ENCODE data around the gene SIAH1.

DNA sequence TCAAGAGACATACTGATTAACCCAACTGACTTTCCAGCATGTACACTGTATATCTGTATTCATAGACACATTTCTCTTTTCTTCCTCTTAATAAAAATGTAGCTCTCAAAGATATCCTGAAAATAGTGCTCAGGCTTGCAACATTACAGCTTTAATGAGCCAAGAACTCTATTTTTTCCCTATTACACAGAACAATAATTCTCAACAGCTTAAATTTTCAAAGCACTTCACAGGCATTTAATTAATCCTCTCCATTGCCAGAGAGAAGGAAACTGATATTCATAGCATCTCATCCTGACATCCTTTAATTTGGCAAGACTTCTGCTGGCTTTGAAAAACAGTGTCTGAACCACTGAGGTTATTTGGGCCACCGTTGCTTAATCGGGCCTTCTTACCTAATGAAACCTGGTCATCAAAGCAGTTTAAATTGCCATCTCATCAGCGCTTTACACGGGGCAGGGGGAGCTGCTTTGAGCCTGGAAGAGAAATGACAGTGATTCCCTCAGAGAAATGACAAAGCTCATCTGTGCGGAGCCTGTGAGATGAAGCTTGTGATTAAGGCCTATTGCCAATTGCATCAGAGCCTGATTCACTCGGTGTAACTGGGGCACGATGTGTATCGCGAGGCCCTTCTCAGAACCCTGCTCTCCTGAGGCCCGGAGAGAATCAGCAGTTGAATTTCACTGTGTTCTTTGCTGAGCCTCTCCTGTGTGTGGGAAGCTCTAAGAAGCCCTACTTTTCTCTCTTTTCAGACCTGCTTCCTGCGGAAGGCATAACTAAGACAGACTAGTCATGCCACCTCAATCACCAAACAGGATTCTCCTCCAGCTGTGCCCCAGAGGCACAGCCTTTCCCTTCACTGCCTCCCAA is 8.5 kb upstream of the SIAH1 start:
- TF ChIP-seq, protein P1, sequence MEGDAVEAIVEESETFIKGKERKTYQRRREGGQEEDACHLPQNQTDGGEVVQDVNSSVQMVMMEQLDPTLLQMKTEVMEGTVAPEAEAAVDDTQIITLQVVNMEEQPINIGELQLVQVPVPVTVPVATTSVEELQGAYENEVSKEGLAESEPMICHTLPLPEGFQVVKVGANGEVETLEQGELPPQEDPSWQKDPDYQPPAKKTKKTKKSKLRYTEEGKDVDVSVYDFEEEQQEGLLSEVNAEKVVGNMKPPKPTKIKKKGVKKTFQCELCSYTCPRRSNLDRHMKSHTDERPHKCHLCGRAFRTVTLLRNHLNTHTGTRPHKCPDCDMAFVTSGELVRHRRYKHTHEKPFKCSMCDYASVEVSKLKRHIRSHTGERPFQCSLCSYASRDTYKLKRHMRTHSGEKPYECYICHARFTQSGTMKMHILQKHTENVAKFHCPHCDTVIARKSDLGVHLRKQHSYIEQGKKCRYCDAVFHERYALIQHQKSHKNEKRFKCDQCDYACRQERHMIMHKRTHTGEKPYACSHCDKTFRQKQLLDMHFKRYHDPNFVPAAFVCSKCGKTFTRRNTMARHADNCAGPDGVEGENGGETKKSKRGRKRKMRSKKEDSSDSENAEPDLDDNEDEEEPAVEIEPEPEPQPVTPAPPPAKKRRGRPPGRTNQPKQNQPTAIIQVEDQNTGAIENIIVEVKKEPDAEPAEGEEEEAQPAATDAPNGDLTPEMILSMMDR (IDR thresholded peaks at IDR 0.05), result no peak
- TF ChIP-seq POLR2A (IDR thresholded peaks at IDR 0.05), result no peak

All from stomach (tissue), 4 donors.